GM12878 (cell line): ENCODE measurements around the gene R3HDM1. TPM values are rescaled to one million over a fixed set of nuclear protein-coding genes. Genes with fewer than 3 reads are reported as not detected.
A peak's percentile ranks its signal among the peaks of the same experiment; 100 is the strongest.

Source experiments
- BCLAF1 ChIP-seq: fragments of 450-650 bp; IDR thresholded peaks from 2 replicates; pipeline ENCODE4 v1.6.1; 2017; ENCODE audit warnings: antibody characterized with exemption, mild to moderate bottlenecking, moderate library complexity
- BHLHE40 ChIP-seq, 2 experiments: fragments of 450-650 bp in 1 of 2; IDR thresholded peaks; 2 replicates each; pipeline ENCODE4 v1.6.1; 2011 to 2017; ENCODE audit warnings: low read depth in 2 of 2, borderline replicate concordance in 1 of 2, improper control_type of control experiment in 1 of 2, low read length in 1 of 2, mild to moderate bottlenecking in 1 of 2
- CUX1 ChIP-seq: IDR thresholded peaks from 2 replicates; pipeline ENCODE4 v1.6.1; 2012; ENCODE audit warnings: improper control_type of control experiment, low read depth, low read length; ENCODE audit not compliant: insufficient replicate concordance
- HDAC6 ChIP-seq: fragments of 200-600 bp; sonication (generic); IDR thresholded peaks from one replicate; pipeline ENCODE4 v1.8.0; 2017; ENCODE audit warnings: antibody characterized with exemption; ENCODE audit not compliant: unreplicated experiment
- POLR2A ChIP-seq: IDR thresholded peaks from 2 replicates; pipeline ENCODE4 v1.6.1; 2011; ENCODE audit warnings: low read depth, mild to moderate bottlenecking, low read length
- PRDM15 ChIP-seq: fragments of 450-650 bp; formaldehyde crosslinking; IDR thresholded peaks from 2 replicates; pipeline ENCODE4 v1.4.0; 2020; ENCODE audit warnings: mild to moderate bottlenecking, moderate library complexity
- SMARCA5 ChIP-seq: fragments of 450-650 bp; IDR thresholded peaks from 2 replicates; pipeline ENCODE4 v1.6.1; 2017; ENCODE audit warnings: mild to moderate bottlenecking
- TBL1XR1 ChIP-seq: IDR thresholded peaks from 2 replicates; pipeline ENCODE4 v1.6.1; 2012; ENCODE audit warnings: low read depth, low read length, improper control_type of control experiment
- TCF12 ChIP-seq: IDR thresholded peaks from 2 replicates; pipeline ENCODE4 v1.6.1; 2011; ENCODE audit warnings: low read depth, mild to moderate bottlenecking, low read length
- USF1 ChIP-seq: IDR thresholded peaks from 2 replicates; pipeline ENCODE4 v1.6.1; 2011; ENCODE audit warnings: borderline replicate concordance, low read depth, mild to moderate bottlenecking, moderate library complexity, mixed read lengths, low read length; ENCODE audit not compliant: insufficient read depth; ENCODE audit errors: extremely low read length
- USF2 ChIP-seq: IDR thresholded peaks from 2 replicates; pipeline ENCODE4 v1.6.1; 2011; ENCODE audit warnings: low read depth, low read length, improper control_type of control experiment, borderline replicate concordance
- polyA plus RNA-seq, 11 experiments: library from polyadenylated mRNA; depleted of rRNA in 4 of 11; unstranded in 6 of 11; stranded (reverse) in 5 of 11; fragments of >200 nt; fragmentation: Nextera tagmentation in 4 of 11; fragmentation: Illumina TruSeq in 1 of 11; extraction: Ambion mirVana in 4 of 11; extraction: Trizol in 1 of 11; gene quantifications; 1 replicate in 1 of 11; 2 replicates in 10 of 11; pipeline versions ENCODE4 v1.2.1 to v1.2.3, GENCODE V29; 2011 to 2016; ENCODE audit warnings: inconsistent platforms in 2 of 11, missing spikeins in 2 of 11, low read depth in 1 of 11
- total RNA-seq, 4 experiments: library from RNA; depleted of rRNA in 3 of 4; stranded (reverse); fragments of >200 nt in 3 of 4; fragmentation: Illumina TruSeq in 1 of 4; extraction: Trizol in 1 of 4; gene quantifications; 2 replicates each; pipeline versions ENCODE4 v1.2.1 to v1.2.3, GENCODE V29; 2013 to 2021

R3HDM1 gene
- total and polyA plus RNA-seq, 10 of the 15 experiments (the other 5 are each of a cell fraction or from before 2014, with no cell fraction given) = 16.8 to 89.6 (median 47.7) TPM

GRCh38 chr2:135531231-135532197 is at the start of gene R3HDM1 (continued):
- TF ChIP-seq USF1 = no peak
- no peak for TF ChIP-seq PRDM15 (CRISPR knock-in tag)
- no peak for TF ChIP-seq SMARCA5
- TF ChIP-seq USF2 = no peak
- TF ChIP-seq HDAC6 = no peak
- 0 out of 2 replicates have a peak, but pooled peaks have one; percentile 47 for TF ChIP-seq TCF12
- no peak for TF ChIP-seq TBL1XR1
- no peak for TF ChIP-seq CUX1
- peak; percentile 76 for TF ChIP-seq POLR2A
- TF ChIP-seq BCLAF1 = no peak
- peak in 1 of 2 experiments; percentile 47; a peak in 1 of 4 replicates for TF ChIP-seq BHLHE40 (IDR thresholded peaks at IDR 0.05; ENCODE audit: borderline replicate concordance in 1 of 2, low read depth in 2 of 2, low read length in 1 of 2)
